Measurements from ENCODE around the gene PHLDA2.

The PHLDA2 gene

DNA sequence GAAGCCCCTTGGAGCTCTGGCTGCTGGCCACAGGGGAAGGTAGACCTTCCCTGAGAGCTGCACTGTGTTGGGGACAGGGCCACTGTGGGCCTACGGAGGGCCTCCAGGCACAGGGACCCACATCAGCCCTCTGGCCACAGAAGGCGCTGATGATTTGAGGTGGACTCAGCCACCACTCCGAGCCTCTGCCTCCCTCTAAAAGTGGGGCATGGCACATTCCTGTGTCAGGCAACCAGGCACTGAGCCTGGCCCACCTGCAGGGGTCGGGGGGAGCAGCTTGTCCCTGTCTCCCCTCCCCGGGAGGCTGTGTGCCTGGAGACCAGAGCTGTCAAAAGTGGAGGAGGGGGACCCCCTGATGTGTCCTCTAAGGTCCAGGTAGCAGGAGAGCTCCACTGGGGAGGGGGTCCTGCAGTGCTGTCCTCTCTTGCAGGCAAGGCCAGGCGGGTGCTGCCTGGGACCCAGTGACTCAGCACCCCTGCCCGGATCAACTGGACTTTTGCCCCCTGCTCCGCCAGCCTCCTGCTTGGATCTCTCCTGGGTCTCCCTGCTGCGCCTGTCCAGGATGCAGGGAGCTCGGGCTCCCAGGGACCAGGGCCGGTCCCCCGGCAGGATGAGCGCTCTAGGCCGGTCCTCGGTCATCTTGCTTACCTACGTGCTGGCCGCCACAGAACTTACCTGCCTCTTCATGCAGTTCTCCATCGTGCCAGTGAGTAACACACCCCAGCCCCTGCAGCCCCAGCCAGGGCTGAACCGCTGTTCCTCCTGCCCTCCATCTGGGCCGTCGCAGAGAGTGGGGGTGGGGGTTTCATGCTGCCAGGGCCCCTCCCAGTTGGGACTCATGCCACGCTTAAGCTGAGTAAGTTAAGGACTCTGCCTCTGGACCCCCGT is 26.2 kb downstream of the PHLDA2 start:
- peak overlapping the region; percentile 54 for H3K4me3 ChIP-seq (replicated peaks; ENCODE audit: low read depth, low read length)
- no peak for DNase-seq (ENCODE audit: extremely low read depth, low read depth)
- TF ChIP-seq, protein P1, sequence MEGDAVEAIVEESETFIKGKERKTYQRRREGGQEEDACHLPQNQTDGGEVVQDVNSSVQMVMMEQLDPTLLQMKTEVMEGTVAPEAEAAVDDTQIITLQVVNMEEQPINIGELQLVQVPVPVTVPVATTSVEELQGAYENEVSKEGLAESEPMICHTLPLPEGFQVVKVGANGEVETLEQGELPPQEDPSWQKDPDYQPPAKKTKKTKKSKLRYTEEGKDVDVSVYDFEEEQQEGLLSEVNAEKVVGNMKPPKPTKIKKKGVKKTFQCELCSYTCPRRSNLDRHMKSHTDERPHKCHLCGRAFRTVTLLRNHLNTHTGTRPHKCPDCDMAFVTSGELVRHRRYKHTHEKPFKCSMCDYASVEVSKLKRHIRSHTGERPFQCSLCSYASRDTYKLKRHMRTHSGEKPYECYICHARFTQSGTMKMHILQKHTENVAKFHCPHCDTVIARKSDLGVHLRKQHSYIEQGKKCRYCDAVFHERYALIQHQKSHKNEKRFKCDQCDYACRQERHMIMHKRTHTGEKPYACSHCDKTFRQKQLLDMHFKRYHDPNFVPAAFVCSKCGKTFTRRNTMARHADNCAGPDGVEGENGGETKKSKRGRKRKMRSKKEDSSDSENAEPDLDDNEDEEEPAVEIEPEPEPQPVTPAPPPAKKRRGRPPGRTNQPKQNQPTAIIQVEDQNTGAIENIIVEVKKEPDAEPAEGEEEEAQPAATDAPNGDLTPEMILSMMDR (IDR thresholded peaks at IDR 0.05; ENCODE audit: low read depth, low read length, missing control alignments): no peak

DNA sequence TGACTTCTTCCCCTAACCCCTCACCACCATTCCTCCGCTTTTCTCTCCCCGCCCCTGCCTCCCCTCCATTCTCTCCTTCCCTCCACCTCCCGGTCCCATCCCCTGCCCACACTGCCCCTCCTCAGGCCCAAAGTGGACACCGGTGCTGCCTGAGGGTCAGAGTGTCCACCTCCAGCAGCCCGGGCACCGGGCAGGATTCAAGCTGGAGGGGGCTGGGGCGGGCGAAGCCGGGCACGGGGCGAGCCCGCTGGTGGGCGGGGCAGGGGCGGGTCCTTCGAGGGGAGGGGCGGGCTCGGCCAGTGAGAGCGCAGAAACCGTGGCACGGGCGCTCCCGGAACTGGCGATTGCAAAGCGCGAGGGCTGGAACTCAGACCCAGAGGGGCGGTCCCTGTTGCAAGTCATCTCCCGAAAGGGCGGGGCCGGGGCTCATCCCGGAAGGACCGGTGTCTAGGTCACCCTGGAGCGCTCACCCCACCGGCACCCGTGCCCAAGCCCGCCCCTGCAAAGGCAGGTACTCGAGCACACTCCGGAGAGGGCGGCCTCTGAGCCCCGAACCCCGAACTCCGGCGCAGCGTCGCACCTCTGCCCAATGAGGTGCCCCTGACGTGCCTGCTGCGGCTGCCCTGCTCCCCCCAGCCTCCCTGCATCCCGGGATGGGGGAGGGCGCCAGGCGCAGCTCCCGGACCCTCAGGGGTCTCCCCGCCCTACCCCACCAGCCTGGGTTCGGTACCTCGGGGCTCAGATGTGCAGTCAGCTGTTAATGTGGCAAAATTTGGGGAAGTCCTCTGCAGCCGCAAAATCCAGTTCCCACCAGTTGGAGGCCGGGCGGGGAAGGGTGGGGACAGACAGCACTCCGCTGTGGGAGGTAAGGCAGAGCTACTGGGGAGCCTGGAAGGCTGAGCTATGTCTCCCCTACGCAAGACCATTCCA is 27.1 kb downstream of the PHLDA2 start:
- TF ChIP-seq, protein P1 (IDR thresholded peaks at IDR 0.05; ENCODE audit: low read depth, low read length, missing control alignments): no peak
- no peak for DNase-seq (ENCODE audit: extremely low read depth, low read depth)
- H3K4me3 ChIP-seq (replicated peaks; ENCODE audit: low read depth, low read length): peak overlapping the region; percentile 54

DNA sequence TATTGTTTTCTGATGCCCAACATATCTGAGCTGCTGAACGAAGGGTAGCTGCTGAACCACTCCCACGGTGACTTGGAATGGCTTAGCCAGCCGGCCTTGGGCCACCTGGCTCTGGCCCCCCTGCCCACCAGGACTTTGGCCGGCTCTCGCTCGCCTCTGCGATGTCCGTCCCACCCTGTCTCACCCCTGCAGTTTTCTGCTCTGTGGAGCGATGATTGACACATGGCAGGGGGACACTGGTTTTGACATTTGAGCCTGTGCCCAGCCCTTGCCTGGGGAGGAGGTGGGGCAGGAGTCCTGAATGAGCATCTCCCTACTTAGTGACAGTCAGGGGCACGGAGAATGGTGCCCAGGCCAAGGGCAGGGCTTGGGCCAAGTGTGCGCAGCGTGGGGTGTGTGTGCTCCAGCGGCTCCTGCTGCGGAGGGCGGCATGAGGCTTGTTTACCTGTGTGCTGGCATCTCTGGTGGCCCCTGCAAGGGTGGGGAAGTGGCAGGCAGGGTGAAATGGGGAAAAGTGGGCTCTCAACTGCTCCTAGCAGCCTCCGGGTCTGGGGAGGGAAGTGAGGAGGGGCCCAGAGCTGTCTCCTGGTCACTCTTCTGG is 27.9 kb downstream of the PHLDA2 start:
- TF ChIP-seq, protein P1 (IDR thresholded peaks at IDR 0.05; ENCODE audit: low read depth, low read length, missing control alignments): no peak
- no peak for DNase-seq (ENCODE audit: extremely low read depth, low read depth)
- peak overlapping the region; percentile 54; the same call in 1 of the 2 replicates for H3K4me3 ChIP-seq (replicated peaks; ENCODE audit: low read depth, low read length)

DNA sequence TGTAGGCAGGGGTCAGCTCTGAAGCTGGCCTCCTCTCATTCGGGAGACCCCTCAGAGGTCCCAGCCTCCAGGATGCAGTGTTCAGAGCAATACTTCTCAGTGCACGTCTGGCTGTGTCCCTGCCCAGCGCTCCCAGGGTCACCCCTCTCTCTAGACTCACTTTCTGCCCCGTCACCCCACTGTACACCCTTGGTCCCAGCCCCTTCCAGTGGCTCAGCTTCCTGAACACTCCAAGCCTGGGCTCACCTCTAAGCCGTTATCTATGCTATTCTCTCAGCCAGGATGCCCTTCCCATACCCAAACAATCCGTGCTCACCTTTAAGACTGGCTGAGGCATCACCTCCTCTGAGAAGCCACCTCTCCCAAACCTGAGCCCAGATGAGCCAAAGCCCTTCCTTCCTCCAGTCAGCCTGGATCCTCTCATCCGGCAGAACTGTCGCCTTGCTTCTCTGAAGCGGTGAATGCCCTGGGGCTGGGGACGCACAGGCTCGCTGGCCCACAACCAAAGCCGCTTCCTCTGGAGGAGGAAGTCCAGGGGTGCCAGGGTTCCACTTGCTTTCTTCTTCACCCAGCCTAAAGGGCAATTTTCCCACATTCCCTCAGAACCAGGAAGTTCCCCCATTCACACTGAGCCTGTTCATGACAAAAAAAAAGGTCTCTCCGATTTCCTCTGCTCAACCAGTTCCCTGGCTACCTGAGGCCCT is 30.0 kb downstream of the PHLDA2 start:
- TF ChIP-seq, protein P1 (IDR thresholded peaks at IDR 0.05; ENCODE audit: low read depth, low read length, missing control alignments): no peak
- no peak overlapping the region for H3K4me3 ChIP-seq (replicated peaks; ENCODE audit: low read depth, low read length)
- no peak for DNase-seq (ENCODE audit: extremely low read depth, low read depth)

DNA sequence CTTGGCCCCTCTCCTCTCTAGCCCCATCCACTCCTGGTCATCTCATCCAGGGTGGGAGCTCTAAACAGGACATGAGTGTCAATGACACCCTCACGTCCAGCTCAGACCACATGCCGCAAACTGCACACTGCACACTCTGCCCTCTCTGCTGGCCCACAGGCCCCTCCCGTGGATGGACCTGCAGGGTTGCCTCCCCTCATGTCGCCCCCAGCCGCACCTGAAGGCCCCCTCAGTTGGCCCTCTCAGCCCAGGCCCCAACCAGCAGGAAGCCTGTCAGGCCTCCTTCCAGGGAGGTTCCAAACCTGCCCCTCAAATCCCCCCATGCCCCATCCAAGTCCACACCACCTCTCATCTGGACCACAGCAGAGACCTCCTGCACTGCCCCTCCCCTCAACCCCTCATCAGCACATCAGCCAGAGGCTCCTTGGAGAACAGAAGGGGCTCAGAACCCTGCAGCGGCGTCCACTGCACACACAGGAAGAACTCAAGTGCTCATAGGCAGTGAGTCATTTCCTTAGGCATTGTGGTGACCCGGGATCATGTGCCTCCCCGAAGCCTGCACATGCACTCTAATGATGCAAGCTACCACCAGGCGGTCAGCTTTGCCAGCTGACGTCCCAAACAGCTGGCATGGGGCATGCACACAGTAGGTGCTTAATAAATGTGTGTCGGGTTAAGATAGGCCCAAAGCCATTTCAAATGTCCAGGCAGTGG is 30.7 kb downstream of the PHLDA2 start:
- TF ChIP-seq, protein P1 (IDR thresholded peaks at IDR 0.05; ENCODE audit: low read depth, low read length, missing control alignments): no peak
- DNase-seq (ENCODE audit: extremely low read depth, low read depth): peak; percentile 82
- H3K4me3 ChIP-seq (replicated peaks; ENCODE audit: low read depth, low read length): no peak overlapping the region
